SK-N-SH (cell line): ENCODE results near the gene FREY1. TPM values are rescaled to one million over a fixed set of nuclear protein-coding genes. Genes with fewer than 3 reads are reported as not detected.
A peak's percentile ranks its signal among the peaks of the same experiment; 100 is the strongest.

Experiments
- CTCF ChIA-PET: fragments of 300-600, 350-600 bp; formaldehyde crosslinking; extraction: SDS; loops from one replicate; lab custom pipeline; 2021; lab: Yijun Ruan, JAX
- POLR2A ChIA-PET: fragments of 350-600 bp; sonication (Branson Sonifier 250); formaldehyde crosslinking; extraction: SDS; loops from one replicate; lab custom pipeline; 2020; ENCODE audit warnings: antibody characterized with exemption, inconsistent platforms; lab: Yijun Ruan, JAX
- DNase-seq: peaks from one replicate; pipeline ENCODE4 v3.0.0; 2012
- H2AFZ ChIP-seq: fragments of 200-600 bp; sonication (generic); 2 replicates; pipeline ENCODE4 v1.8.1; 2016; ENCODE audit warnings: antibody characterized with exemption, mild to moderate bottlenecking, low read depth
- H3F3A ChIP-seq: fragments of 200-600 bp; sonication (generic); replicated peaks from 2 replicates; pipeline ENCODE3; 2016; ENCODE audit warnings: antibody characterized with exemption, mild to moderate bottlenecking; ENCODE audit not compliant: insufficient read depth
- H3K27ac ChIP-seq, 2 experiments: fragments of 200-500 bp in 1 of 2; fragments of 200-600 bp in 1 of 2; sonication (Bioruptor generic) in 1 of 2; sonication (generic), shearing (Covaris generic) in 1 of 2; 2 replicates each; pipeline versions ENCODE4 v1.5.1 to v1.6.1; 2014 to 2016; ENCODE audit warnings: low read depth in 2 of 2, inconsistent platforms in 1 of 2, low read length in 1 of 2, mild to moderate bottlenecking in 1 of 2, mixed read lengths in 1 of 2
- H3K27me3 ChIP-seq: fragments of 200-600 bp; sonication (generic), shearing (Covaris generic); 2 replicates; pipeline ENCODE4 v1.6.1; 2016; ENCODE audit warnings: mixed run types; ENCODE audit not compliant: insufficient read depth
- H3K36me3 ChIP-seq, 2 experiments: fragments of 200-500 bp in 1 of 2; fragments of 200-600 bp in 1 of 2; sonication (Bioruptor generic) in 1 of 2; sonication (generic) in 1 of 2; replicated peaks in 1 of 2; 2 replicates each; pipeline versions ENCODE3 to v1.5.1; 2014 to 2016; ENCODE audit warnings: low read length in 1 of 2, mild to moderate bottlenecking in 1 of 2; ENCODE audit not compliant: insufficient read depth in 2 of 2, control insufficient read depth in 1 of 2
- H3K4me1 ChIP-seq, 2 experiments: fragments of 200-500 bp in 1 of 2; fragments of 200-600 bp in 1 of 2; sonication (Bioruptor generic) in 1 of 2; sonication (generic), shearing (Covaris generic) in 1 of 2; 2 replicates each; pipeline versions ENCODE4 v1.5.1 to v1.6.1; 2014 to 2016; ENCODE audit warnings: low read depth in 1 of 2, low read length in 1 of 2, mixed run types in 1 of 2; ENCODE audit not compliant: insufficient read depth in 2 of 2, control insufficient read depth in 1 of 2
- H3K4me2 ChIP-seq: fragments of 200-600 bp; sonication (generic), shearing (Covaris generic); 2 replicates; pipeline ENCODE4 v1.6.1; 2017; ENCODE audit warnings: mixed run types
- H3K4me3 ChIP-seq, 2 experiments: fragments of 200-500 bp in 1 of 2; fragments of 200-600 bp in 1 of 2; sonication (Bioruptor generic) in 1 of 2; sonication (generic), shearing (Covaris generic) in 1 of 2; 2 replicates each; pipeline versions ENCODE4 v1.5.1 to v1.8.1; 2014 to 2016; ENCODE audit warnings: low read depth in 2 of 2, inconsistent platforms in 1 of 2, low read length in 1 of 2, mild to moderate bottlenecking in 1 of 2, mixed read lengths in 1 of 2, moderate library complexity in 1 of 2
- H3K79me2 ChIP-seq: fragments of 200-600 bp; sonication (generic); 2 replicates; pipeline ENCODE4 v1.8.1; 2017; ENCODE audit warnings: mild to moderate bottlenecking; ENCODE audit not compliant: insufficient read depth
- H3K9ac ChIP-seq: fragments of 200-600 bp; sonication (generic); 2 replicates; pipeline ENCODE4 v1.6.1; 2017; ENCODE audit warnings: mixed run types
- H3K9me2 ChIP-seq: fragments of 200-600 bp; sonication (generic); 2 replicates; pipeline ENCODE4 v1.6.1; 2017; ENCODE audit warnings: mixed run types
- H3K9me3 ChIP-seq: fragments of 200-600 bp; sonication (generic); 2 replicates; pipeline ENCODE4 v1.6.1; 2017; ENCODE audit warnings: mixed run types, mild to moderate bottlenecking, moderate library complexity
- H4K20me1 ChIP-seq: fragments of 200-600 bp; sonication (generic); 2 replicates; pipeline ENCODE4 v1.6.1; 2017; ENCODE audit warnings: mild to moderate bottlenecking, mixed run types; ENCODE audit not compliant: insufficient read depth
- CHD2 ChIP-seq: fragments of 150-350 bp; IDR thresholded peaks from 2 replicates; pipeline ENCODE4 v1.6.1; 2018; ENCODE audit warnings: low read length; ENCODE audit not compliant: partially characterized antibody
- ELF1 ChIP-seq: IDR thresholded peaks from 2 replicates; pipeline ENCODE4 v1.4.0; 2012
- EP300 ChIP-seq, 2 experiments: IDR thresholded peaks; 2 replicates each; pipeline versions ENCODE4 v1.4.0 to v1.6.1; 2012; ENCODE audit warnings: borderline replicate concordance in 1 of 2, low read depth in 1 of 2, low read length in 1 of 2
- FOSL2 ChIP-seq: IDR thresholded peaks from 2 replicates; pipeline ENCODE4 v1.4.0; 2012; ENCODE audit warnings: low read depth, mild to moderate bottlenecking, moderate library complexity, borderline replicate concordance
- GABPA ChIP-seq: IDR thresholded peaks from 2 replicates; pipeline ENCODE4 v1.4.0; 2012; ENCODE audit warnings: low read depth, mild to moderate bottlenecking
- JUND ChIP-seq: IDR thresholded peaks from 2 replicates; pipeline ENCODE4 v1.4.0; 2012
- MAX ChIP-seq: IDR thresholded peaks from 2 replicates; pipeline ENCODE4 v1.4.0; 2012; ENCODE audit warnings: low read depth
- MEF2A ChIP-seq: IDR thresholded peaks from 2 replicates; pipeline ENCODE4 v1.4.0; 2012; ENCODE audit warnings: low read depth, borderline replicate concordance
- MXI1 ChIP-seq: IDR thresholded peaks from 2 replicates; pipeline ENCODE4 v1.6.1; 2012; ENCODE audit warnings: mild to moderate bottlenecking, low read depth, low read length, improper control_type of control experiment
- NFIC ChIP-seq: IDR thresholded peaks from 2 replicates; pipeline ENCODE4 v1.4.0; 2012; ENCODE audit warnings: borderline replicate concordance
- NRF1 ChIP-seq: IDR thresholded peaks from 2 replicates; pipeline ENCODE4 v1.6.1; 2012; ENCODE audit warnings: low read depth, mild to moderate bottlenecking, low read length
- PBX3 ChIP-seq: IDR thresholded peaks from 2 replicates; pipeline ENCODE4; 2012
- POLR2AphosphoS5 ChIP-seq: IDR thresholded peaks from 2 replicates; pipeline ENCODE4 v1.6.1; 2012; ENCODE audit warnings: low read depth, low read length
- RAD21 ChIP-seq: IDR thresholded peaks from 2 replicates; pipeline ENCODE4 v1.6.1; 2012; ENCODE audit warnings: mild to moderate bottlenecking, low read length
- SIN3A ChIP-seq: IDR thresholded peaks from 2 replicates; pipeline ENCODE4 v1.6.1; 2012; ENCODE audit warnings: low read depth, mild to moderate bottlenecking, low read length, moderate library complexity, borderline replicate concordance
- USF1 ChIP-seq: IDR thresholded peaks from 2 replicates; pipeline ENCODE4 v1.4.0; 2012; ENCODE audit warnings: low read depth, borderline replicate concordance
- YY1 ChIP-seq: IDR thresholded peaks from 2 replicates; pipeline ENCODE4 v1.4.0; 2012; ENCODE audit warnings: low read depth, mild to moderate bottlenecking
- ZBTB33 ChIP-seq: IDR thresholded peaks from 2 replicates; pipeline ENCODE4 v1.4.0; 2012; ENCODE audit warnings: low read depth, borderline replicate concordance
- WGBS: methylation state at CpG from one replicate; pipeline ENCODE4 v1.1.6; 2017; ENCODE audit warnings: low lambda C conversion rate; 5-methylcytosine and 5-hydroxymethylcytosine counted together
- polyA plus RNA-seq, 3 experiments: library from polyadenylated mRNA; depleted of rRNA; stranded (reverse); fragments of >200 nt; gene quantifications; 2 replicates each; pipeline ENCODE4 v1.2.3, GENCODE V29; 2012
- TF ChIP-seq, protein P1 (sequence below): IDR thresholded peaks from 2 replicates; pipeline ENCODE4 v1.6.1; 2012; ENCODE audit warnings: mild to moderate bottlenecking, low read depth, low read length, moderate library complexity
- TF ChIP-seq, protein P2 (sequence below): fragments of 200-600 bp; sonication (generic); IDR thresholded peaks from 2 replicates; pipeline ENCODE4 v1.6.1; 2017; ENCODE audit warnings: antibody characterized with exemption, mild to moderate bottlenecking, moderate library complexity

Gene FREY1
- polyA plus RNA-seq, 1 of the 3 experiments (the other 2 are of a cell fraction) = 0.30 TPM

GRCh38 chr11:45879803-45880686 is 27.0 kb downstream of the FREY1 start:
- no peak for DNase-seq
- Histone ChIP-seq H3K27ac (peak overlapping the region; percentile 74 to 97), H3K4me2 (peak overlapping the region; percentile 31; the same call in 1 of the 2 replicates), H3K79me2 (no peaks in the 10 kb centered on the region), H3K9me3 (no peaks in the 10 kb centered on the region), H3K27me3 (no peaks in the 10 kb centered on the region), H3K4me1 (peaks cover 24 to 47% of the 10 kb centered on the region in 2 experiments), H2AFZ (no peak overlapping the region), H3F3A (peaks cover 12% of the 10 kb centered on the region), H3K9ac (no peak overlapping the region), H3K9me2 (no peaks in the 10 kb centered on the region), H3K36me3 (peaks cover 11 to 31% of the 10 kb centered on the region in 2 experiments), H4K20me1 (peaks cover 23% of the 10 kb centered on the region), H3K4me3 (no peak overlapping the region)
- ChIA-PET POLR2A (interaction anchor here (1.5 to 1.8 kb wide), 2 partner anchors 17 to 29 kb away, joined by 4 to 5 read pairs; no protein-coding TSS in a partner anchor), CTCF (interaction anchor here (0.9 to 3.0 kb wide), 11 partner anchors 8 to 126 kb away, joined by 3 to 20 read pairs (median 5); no protein-coding TSS in a partner anchor)
- WGBS = 12% methylated on average over 7 of the region's 7 CpGs
- TF ChIP-seq EP300 (IDR thresholded peaks at IDR 0.05; ENCODE audit: borderline replicate concordance in 1 of 2, low read depth in 1 of 2, low read length in 1 of 2) (peak; percentile 43 to 47; a peak in 3 of 4 replicates), FOSL2 (peak; percentile 83; the same call in 1 of the 2 replicates), CHD2 (peak; percentile 13), MXI1 (no peak), RAD21 (0 out of 2 replicates have a peak, but pooled peaks have one; percentile 4), POLR2AphosphoS5 (peak; percentile 22; the same call in 1 of the 2 replicates), MEF2A (peak; percentile 29; the same call in 1 of the 2 replicates), GABPA (no peak), YY1 (no peak), SIN3A (peak; percentile 36; the same call in 1 of the 2 replicates), JUND (peak; percentile 95), MAX (peak; percentile 59; the same call in 1 of the 2 replicates), USF1 (peak; percentile 68; the same call in 1 of the 2 replicates), ZBTB33 (no peak), PBX3 (peak; percentile 94), NFIC (peak; percentile 38; the same call in 1 of the 2 replicates), NRF1 (no peak), ELF1 (0 out of 2 replicates have a peak, but pooled peaks have one; percentile 33)
- TF ChIP-seq, protein P1, sequence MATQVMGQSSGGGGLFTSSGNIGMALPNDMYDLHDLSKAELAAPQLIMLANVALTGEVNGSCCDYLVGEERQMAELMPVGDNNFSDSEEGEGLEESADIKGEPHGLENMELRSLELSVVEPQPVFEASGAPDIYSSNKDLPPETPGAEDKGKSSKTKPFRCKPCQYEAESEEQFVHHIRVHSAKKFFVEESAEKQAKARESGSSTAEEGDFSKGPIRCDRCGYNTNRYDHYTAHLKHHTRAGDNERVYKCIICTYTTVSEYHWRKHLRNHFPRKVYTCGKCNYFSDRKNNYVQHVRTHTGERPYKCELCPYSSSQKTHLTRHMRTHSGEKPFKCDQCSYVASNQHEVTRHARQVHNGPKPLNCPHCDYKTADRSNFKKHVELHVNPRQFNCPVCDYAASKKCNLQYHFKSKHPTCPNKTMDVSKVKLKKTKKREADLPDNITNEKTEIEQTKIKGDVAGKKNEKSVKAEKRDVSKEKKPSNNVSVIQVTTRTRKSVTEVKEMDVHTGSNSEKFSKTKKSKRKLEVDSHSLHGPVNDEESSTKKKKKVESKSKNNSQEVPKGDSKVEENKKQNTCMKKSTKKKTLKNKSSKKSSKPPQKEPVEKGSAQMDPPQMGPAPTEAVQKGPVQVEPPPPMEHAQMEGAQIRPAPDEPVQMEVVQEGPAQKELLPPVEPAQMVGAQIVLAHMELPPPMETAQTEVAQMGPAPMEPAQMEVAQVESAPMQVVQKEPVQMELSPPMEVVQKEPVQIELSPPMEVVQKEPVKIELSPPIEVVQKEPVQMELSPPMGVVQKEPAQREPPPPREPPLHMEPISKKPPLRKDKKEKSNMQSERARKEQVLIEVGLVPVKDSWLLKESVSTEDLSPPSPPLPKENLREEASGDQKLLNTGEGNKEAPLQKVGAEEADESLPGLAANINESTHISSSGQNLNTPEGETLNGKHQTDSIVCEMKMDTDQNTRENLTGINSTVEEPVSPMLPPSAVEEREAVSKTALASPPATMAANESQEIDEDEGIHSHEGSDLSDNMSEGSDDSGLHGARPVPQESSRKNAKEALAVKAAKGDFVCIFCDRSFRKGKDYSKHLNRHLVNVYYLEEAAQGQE = 0 out of 2 replicates have a peak, but pooled peaks have one; percentile 35
- TF ChIP-seq, protein P2, sequence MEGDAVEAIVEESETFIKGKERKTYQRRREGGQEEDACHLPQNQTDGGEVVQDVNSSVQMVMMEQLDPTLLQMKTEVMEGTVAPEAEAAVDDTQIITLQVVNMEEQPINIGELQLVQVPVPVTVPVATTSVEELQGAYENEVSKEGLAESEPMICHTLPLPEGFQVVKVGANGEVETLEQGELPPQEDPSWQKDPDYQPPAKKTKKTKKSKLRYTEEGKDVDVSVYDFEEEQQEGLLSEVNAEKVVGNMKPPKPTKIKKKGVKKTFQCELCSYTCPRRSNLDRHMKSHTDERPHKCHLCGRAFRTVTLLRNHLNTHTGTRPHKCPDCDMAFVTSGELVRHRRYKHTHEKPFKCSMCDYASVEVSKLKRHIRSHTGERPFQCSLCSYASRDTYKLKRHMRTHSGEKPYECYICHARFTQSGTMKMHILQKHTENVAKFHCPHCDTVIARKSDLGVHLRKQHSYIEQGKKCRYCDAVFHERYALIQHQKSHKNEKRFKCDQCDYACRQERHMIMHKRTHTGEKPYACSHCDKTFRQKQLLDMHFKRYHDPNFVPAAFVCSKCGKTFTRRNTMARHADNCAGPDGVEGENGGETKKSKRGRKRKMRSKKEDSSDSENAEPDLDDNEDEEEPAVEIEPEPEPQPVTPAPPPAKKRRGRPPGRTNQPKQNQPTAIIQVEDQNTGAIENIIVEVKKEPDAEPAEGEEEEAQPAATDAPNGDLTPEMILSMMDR = no peak
